GM10266 (cell line): Measurements from ENCODE around the gene ADPRS.

Source experiments
- DNase-seq: peaks from one replicate; pipeline ENCODE4 v3.0.0; 2012; ENCODE audit errors: extremely low spot score
- TF ChIP-seq, protein P1 (sequence below): IDR thresholded peaks from 2 replicates; pipeline ENCODE4 v1.5.1; 2012; ENCODE audit warnings: mild to moderate bottlenecking, low read depth; ENCODE audit not compliant: control insufficient read depth, insufficient read depth; ENCODE audit errors: missing control alignments

Gene ADPRS

DNA sequence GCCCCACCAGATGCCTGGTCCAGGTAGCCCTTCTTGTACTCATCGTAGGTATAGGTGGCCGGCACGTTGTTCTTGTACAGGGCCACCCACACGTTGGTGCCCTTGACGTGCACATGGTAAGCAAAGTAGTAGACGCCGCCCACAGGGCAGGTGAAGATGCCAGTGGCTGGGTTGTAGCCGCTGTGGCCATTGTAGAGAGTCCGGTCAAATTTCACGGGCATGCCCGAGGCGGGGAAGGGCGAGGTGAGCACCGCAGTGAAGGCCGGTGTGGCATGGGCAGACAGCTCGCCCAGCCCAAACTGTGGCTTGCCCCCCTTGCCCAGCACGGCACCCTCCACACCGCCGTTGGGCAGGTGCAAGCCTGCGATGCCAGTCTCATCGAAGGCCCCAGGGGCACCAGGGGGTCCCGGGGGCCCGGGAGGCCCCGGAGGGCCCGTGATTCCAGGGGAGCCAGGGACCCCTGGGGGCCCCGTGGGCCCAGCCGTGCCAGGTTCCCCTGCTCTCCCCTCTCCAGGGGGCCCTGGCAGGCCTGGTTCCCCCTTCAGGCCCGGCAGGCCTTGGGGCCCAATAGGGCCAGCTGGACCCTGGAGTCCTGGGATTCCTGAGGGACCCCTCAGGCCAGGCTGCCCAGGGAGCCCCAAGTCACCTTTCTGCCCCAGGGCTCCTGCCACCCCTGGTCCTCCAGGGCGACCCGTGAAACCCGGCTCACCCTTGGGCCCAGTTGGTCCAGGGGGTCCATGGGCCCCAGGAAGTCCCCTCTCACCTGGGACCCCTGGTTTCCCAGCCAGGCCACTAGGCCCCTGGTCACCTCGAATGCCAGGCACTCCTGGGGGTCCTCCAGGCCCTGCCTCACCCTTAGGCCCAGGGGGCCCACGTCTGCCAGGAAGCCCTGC is 9.2 kb downstream of the ADPRS start:
- DNase-seq = no peak
- TF ChIP-seq, protein P1, sequence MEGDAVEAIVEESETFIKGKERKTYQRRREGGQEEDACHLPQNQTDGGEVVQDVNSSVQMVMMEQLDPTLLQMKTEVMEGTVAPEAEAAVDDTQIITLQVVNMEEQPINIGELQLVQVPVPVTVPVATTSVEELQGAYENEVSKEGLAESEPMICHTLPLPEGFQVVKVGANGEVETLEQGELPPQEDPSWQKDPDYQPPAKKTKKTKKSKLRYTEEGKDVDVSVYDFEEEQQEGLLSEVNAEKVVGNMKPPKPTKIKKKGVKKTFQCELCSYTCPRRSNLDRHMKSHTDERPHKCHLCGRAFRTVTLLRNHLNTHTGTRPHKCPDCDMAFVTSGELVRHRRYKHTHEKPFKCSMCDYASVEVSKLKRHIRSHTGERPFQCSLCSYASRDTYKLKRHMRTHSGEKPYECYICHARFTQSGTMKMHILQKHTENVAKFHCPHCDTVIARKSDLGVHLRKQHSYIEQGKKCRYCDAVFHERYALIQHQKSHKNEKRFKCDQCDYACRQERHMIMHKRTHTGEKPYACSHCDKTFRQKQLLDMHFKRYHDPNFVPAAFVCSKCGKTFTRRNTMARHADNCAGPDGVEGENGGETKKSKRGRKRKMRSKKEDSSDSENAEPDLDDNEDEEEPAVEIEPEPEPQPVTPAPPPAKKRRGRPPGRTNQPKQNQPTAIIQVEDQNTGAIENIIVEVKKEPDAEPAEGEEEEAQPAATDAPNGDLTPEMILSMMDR = no peak

GRCh38 chr1:36098650-36099365 is 10.1 kb downstream of the ADPRS start:
- TF ChIP-seq, protein P1 = no peak
- DNase-seq = no peak

DNA sequence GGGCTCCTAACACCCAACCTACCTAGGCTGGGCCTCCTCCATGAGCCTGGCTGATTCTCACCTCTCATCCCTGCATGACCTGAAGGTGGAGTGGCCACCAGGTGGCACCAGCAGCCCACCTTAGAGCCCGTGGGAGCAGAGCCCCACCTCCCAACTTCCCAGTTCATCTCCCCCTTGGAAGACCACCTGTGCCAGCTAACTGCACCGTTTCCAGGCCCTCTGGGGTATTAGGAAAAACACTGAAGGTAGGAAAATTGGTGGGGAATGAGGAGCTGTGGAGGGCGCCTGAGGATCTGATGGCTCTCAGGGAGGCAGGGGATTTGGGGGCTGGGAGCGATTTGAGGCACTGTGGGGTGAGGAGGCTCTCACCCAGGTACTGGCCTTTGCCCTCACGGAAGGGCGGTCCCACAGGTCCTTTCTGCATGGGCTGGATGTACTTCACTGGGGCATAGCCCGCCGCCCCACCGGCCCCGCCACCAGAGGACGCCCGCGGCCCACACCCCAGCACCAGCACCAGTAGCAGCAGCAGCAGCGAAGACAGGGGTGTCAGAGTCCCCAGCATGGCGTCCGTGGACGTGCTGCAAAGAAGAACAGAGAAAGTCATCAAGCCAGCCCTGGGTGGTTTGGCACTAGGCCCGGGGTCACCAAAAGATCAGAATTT is 11.1 kb downstream of the ADPRS start:
- TF ChIP-seq, protein P1 = peak; percentile 91
- DNase-seq = peak; percentile 90

GRCh38 chr1:36100376-36100775 is 11.7 kb downstream of the ADPRS start:
- TF ChIP-seq, protein P1 = no peak
- DNase-seq = no peak

DNA sequence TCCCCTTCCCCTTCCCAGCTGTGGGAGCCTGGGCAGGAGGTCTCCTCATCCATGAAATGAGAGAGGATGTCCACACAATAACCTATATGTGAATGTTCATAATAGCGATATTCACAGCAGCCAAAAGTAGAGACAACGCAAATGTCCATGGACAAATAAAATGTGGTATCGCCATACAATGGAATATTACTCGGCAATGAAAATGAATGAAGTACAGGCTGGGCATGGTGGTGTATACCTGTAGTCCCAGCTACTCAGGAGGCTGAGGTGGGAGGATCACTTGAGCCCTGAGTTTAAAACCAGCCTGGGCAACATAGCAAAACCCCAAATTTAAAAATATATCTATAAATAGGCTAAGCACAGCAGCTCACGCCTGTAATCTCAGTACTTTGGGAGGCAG is 12.9 kb downstream of the ADPRS start:
- DNase-seq = no peak
- TF ChIP-seq, protein P1 = no peak

DNA sequence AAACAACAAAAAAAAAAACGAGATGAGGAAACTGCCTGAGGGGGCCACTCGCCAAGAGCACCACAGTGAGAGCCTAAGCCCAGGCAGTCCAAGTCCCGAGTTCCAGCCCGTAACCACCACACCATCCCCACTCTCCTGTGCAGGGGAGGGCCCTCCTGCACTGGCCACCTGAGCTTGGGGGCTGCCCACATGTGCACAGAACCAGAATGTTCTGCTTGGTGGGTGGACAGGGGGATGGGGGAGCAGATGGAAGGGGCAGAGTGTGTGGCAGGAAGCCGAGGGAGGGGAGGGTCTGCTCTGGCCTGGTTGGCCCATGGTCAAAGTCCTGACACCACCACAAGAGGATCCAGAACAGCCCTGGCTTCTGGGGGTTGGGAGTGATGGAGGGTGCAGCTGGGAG is 17.6 kb downstream of the ADPRS start:
- TF ChIP-seq, protein P1 = no peak
- DNase-seq = no peak
